ENCODE results near the gene BEND4. TPM values are rescaled to one million over a fixed set of nuclear protein-coding genes. Genes with fewer than 3 reads are reported as not detected.

The BEND4 gene
- total RNA-seq, 2 experiments from 2014 or later, result 1.1 to 1.6 TPM

DNA sequence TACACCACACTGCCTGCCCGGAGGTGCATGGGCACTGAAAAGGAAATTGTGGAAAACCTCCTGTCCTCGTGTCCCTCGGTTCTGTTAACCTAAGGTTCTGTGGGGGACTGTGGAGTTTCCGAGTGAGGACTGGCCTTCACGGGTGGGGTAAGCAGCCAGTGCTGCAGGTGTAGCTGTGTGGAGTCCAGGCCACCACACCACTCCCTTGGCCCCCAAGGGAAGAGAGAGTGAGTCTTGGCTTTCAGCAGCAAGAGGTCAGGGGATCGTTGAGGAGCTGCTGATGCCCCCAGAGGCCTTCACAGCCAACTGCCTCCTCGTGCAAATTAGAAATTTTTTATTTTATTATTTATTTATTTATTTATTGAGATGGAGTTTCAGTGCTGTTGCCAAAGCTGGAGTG is 20.4 kb downstream of the BEND4 start:
- intact Hi-C loops (cut with micrococcal nuclease), result no loop called here
- Mint-ChIP-seq H3K4me3 (no peak overlapping the region), H3K36me3 (ENCODE audit: low read depth) (no peaks in the 10 kb centered on the region), H3K9me3 (no peaks in the 10 kb centered on the region), H3K27ac (no peak overlapping the region), H3K4me1 (ENCODE audit: low read depth) (no peaks in the 10 kb centered on the region), H3K27me3 (no peaks in the 10 kb centered on the region)
- ChIA-PET POLR2A (no interaction called here), CTCF (no interaction called here)
- TF ChIP-seq CTCF (IDR thresholded peaks at IDR 0.05), result no peak
- DNase-seq (no peak), ATAC-seq (no peak)

DNA sequence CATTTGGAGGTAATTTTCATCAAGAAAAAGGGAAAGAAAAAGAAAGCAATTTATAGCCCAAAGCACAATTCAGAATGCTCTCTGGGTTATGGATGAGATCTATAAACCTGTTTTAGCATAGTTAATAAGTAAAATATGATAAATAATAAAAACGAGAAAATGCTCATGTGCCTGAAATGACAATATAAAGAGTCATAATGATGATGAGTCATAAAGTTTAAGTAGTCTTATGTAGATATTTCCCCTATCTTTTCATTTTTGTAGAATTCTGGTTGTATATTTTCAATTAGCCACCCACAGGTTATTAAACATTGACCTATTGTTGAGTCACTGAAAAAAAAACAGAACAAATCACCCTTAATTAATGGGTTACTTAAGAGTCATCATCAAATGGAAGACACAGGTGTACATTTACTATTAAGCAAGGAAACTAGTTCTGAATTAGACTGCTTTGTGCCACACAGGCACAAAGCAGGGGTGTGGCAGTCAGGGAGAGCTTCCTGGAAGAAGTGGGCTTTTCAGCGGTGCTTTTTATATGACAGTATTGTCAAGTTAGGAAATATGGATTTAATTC is 29.3 kb downstream of the BEND4 start:
- H3K4me1 Mint-ChIP-seq (ENCODE audit: low read depth), result no peaks in the 10 kb centered on the region
- H3K9me3 Mint-ChIP-seq, result no peaks in the 10 kb centered on the region
- H3K27me3 Mint-ChIP-seq, result peaks cover 2% of the 10 kb centered on the region
- POLR2A ChIA-PET, result no interaction called here
- H3K36me3 Mint-ChIP-seq (ENCODE audit: low read depth), result no peaks in the 10 kb centered on the region
- CTCF ChIA-PET, result no interaction called here
- H3K27ac Mint-ChIP-seq, result no peak overlapping the region
- ATAC-seq, result no peak
- H3K4me3 Mint-ChIP-seq, result no peak overlapping the region
- intact Hi-C loops (cut with micrococcal nuclease), result no loop called here
- DNase-seq, result no peak
- TF ChIP-seq CTCF (IDR thresholded peaks at IDR 0.05), result no peak

GRCh38 chr4:42122237-42122636 is 30.2 kb downstream of the BEND4 start:
- Mint-ChIP-seq H3K27me3 (peaks cover 2% of the 10 kb centered on the region), H3K36me3 (ENCODE audit: low read depth) (no peaks in the 10 kb centered on the region), H3K4me3 (no peak overlapping the region), H3K9me3 (no peaks in the 10 kb centered on the region), H3K4me1 (ENCODE audit: low read depth) (no peaks in the 10 kb centered on the region), H3K27ac (no peak overlapping the region)
- no peak for DNase-seq
- no peak for TF ChIP-seq CTCF (IDR thresholded peaks at IDR 0.05)
- intact Hi-C loops (cut with micrococcal nuclease), result no loop called here
- ChIA-PET CTCF (no interaction called here), POLR2A (no interaction called here)
- no peak for ATAC-seq

GRCh38 chr4:42119886-42120285 is 32.6 kb downstream of the BEND4 start:
- no peak for DNase-seq
- no peak for ATAC-seq
- TF ChIP-seq CTCF (IDR thresholded peaks at IDR 0.05), result no peak
- no peaks in the 10 kb centered on the region for H3K9me3 Mint-ChIP-seq
- no peaks in the 10 kb centered on the region for H3K4me1 Mint-ChIP-seq (ENCODE audit: low read depth)
- no peak overlapping the region for H3K27ac Mint-ChIP-seq
- H3K4me3 Mint-ChIP-seq, result no peak overlapping the region
- CTCF ChIA-PET, result no interaction called here
- POLR2A ChIA-PET, result no interaction called here
- intact Hi-C loops (cut with micrococcal nuclease), result no loop called here
- no peaks in the 10 kb centered on the region for H3K36me3 Mint-ChIP-seq (ENCODE audit: low read depth)
- peaks cover 6% of the 10 kb centered on the region for H3K27me3 Mint-ChIP-seq

DNA sequence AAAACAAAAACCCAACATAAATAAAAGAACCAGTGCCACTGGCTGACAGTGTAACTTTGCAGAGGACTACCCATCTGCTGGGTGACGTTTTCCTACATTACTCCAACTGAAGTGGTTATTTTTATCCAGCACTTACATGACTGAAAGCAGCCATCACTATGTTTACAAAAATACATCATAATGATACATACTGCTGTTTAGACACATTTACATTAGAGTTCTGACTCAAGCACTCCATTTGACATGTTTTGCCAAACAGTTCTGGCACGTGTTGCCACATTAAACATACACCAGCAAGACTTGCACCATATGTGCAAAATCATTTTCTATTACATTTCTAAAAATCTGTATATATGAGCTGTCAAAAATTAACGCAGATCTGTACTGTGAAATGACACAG is 39.6 kb downstream of the BEND4 start:
- no peak for TF ChIP-seq CTCF (IDR thresholded peaks at IDR 0.05)
- no peaks in the 10 kb centered on the region for H3K4me1 Mint-ChIP-seq (ENCODE audit: low read depth)
- no peaks in the 10 kb centered on the region for H3K36me3 Mint-ChIP-seq (ENCODE audit: low read depth)
- ChIA-PET POLR2A (no interaction called here), CTCF (no interaction called here)
- H3K4me3 Mint-ChIP-seq, result no peak overlapping the region
- no peak overlapping the region for H3K27ac Mint-ChIP-seq
- DNase-seq, result no peak
- ATAC-seq, result no peak
- H3K27me3 Mint-ChIP-seq, result peaks cover 10% of the 10 kb centered on the region
- no peaks in the 10 kb centered on the region for H3K9me3 Mint-ChIP-seq
- intact Hi-C loops (cut with micrococcal nuclease), result no loop called here

Data from activated CD8-positive, alpha-beta T cell treated with anti-CD3 and anti-CD28 coated beads for 36 hours (primary cell).